NCI-H1092 (cell line): ENCODE data around the gene RPL7L1.
"Not testable (repeated sequence)": the region's sequence is repeated elsewhere in the genome, so short reads cannot be mapped to it uniquely, and the experiment has no call there.

Source experiments
- DNase-seq: peaks from one replicate; lab custom pipeline; 2025; lab: John Stamatoyannopoulos, UW

RPL7L1 gene

GRCh38 chr6:42879372-42880239 lies at the start of gene RPL7L1:
Gene RPL7L1, plus strand, starts transcription at chr6:42879616. Its CDS starts 295 bp downstream, at chr6:42879911.
- peak; percentile 81 for DNase-seq

- DNase-seq, result no peak
Measured at GRCh38 chr6:42831237-42831636, 48.2 kb upstream of the RPL7L1 start.

- no peak for DNase-seq
Measured at GRCh38 chr6:42834056-42834455, 45.4 kb upstream of the RPL7L1 start.

- DNase-seq, result no peak
Measured at GRCh38 chr6:42841844-42842584, 37.4 kb upstream of the RPL7L1 start.

GRCh38 chr6:42845327-42845694 lies 34.1 kb upstream of the RPL7L1 start:
- no peak for DNase-seq

- no peak for DNase-seq
Measured at GRCh38 chr6:42846505-42846904, 32.9 kb upstream of the RPL7L1 start.

- no peak for DNase-seq
Measured at GRCh38 chr6:42848700-42849099, 30.7 kb upstream of the RPL7L1 start.

GRCh38 chr6:42851599-42851998 lies 27.8 kb upstream of the RPL7L1 start:
- no peak for DNase-seq

GRCh38 chr6:42860036-42860435 lies 19.4 kb upstream of the RPL7L1 start:
- DNase-seq, result no peak

GRCh38 chr6:42860481-42860880 lies 18.9 kb upstream of the RPL7L1 start:
- DNase-seq, result no peak

- DNase-seq, result no peak
Measured at GRCh38 chr6:42864602-42865001, 14.8 kb upstream of the RPL7L1 start.

- no peak for DNase-seq
Measured at GRCh38 chr6:42870145-42870936, 9.1 kb upstream of the RPL7L1 start.

- DNase-seq, result no peak
Measured at GRCh38 chr6:42871711-42872110, 7.7 kb upstream of the RPL7L1 start.

- no peak for DNase-seq
Measured at GRCh38 chr6:42873313-42873712, 6.1 kb upstream of the RPL7L1 start.

GRCh38 chr6:42877695-42878094 lies 1.7 kb upstream of the RPL7L1 start:
- no peak for DNase-seq

GRCh38 chr6:42880240-42880817 lies 913 bp downstream of the RPL7L1 start:
- not testable (repeated sequence) for DNase-seq

GRCh38 chr6:42880871-42881270 lies 1.5 kb downstream of the RPL7L1 start:
- not testable (repeated sequence) for DNase-seq

GRCh38 chr6:42885702-42886101 lies 6.3 kb downstream of the RPL7L1 start:
- no peak for DNase-seq

GRCh38 chr6:42888201-42888600 lies 8.8 kb downstream of the RPL7L1 start:
- DNase-seq, result not testable (repeated sequence)

GRCh38 chr6:42889815-42890214 lies 10.4 kb downstream of the RPL7L1 start:
- no peak for DNase-seq

- peak; percentile 93 for DNase-seq
Measured at GRCh38 chr6:42890311-42891198, 11.1 kb downstream of the RPL7L1 start.
